ENCODE measurements around the gene ZIC2.

The ZIC2 gene

GRCh38 chr13:99973163-99973807 lies 8.3 kb upstream of the ZIC2 start:
- in situ Hi-C loops (cut with HindIII; ENCODE audit: low sequenced_read_pairs): no loop called here

GRCh38 chr13:99973808-99974185 lies 7.8 kb upstream of the ZIC2 start:
- in situ Hi-C loops (cut with HindIII; ENCODE audit: low sequenced_read_pairs): no loop called here

GRCh38 chr13:99974296-99974938 lies 7.2 kb upstream of the ZIC2 start:
- in situ Hi-C loops (cut with HindIII; ENCODE audit: low sequenced_read_pairs): no loop called here

- in situ Hi-C loops (cut with HindIII; ENCODE audit: low sequenced_read_pairs): no loop called here
Observed at GRCh38 chr13:99974939-99975561, 6.5 kb upstream of the ZIC2 start.

- in situ Hi-C loops (cut with HindIII; ENCODE audit: low sequenced_read_pairs): no loop called here
Observed at GRCh38 chr13:99975626-99976025, 6.0 kb upstream of the ZIC2 start.

- in situ Hi-C loops (cut with HindIII; ENCODE audit: low sequenced_read_pairs): no loop called here
Observed at GRCh38 chr13:99976575-99976974, 5.0 kb upstream of the ZIC2 start.

GRCh38 chr13:99977334-99977911 lies 4.2 kb upstream of the ZIC2 start:
- in situ Hi-C loops (cut with HindIII; ENCODE audit: low sequenced_read_pairs): no loop called here

GRCh38 chr13:99977912-99978798 lies 3.4 kb upstream of the ZIC2 start:
- in situ Hi-C loops (cut with HindIII; ENCODE audit: low sequenced_read_pairs): no loop called here

GRCh38 chr13:99978799-99979452 lies 2.7 kb upstream of the ZIC2 start:
- in situ Hi-C loops (cut with HindIII; ENCODE audit: low sequenced_read_pairs): no loop called here

- in situ Hi-C loops (cut with HindIII; ENCODE audit: low sequenced_read_pairs): no loop called here
Observed at GRCh38 chr13:99979453-99980200, 2.0 kb upstream of the ZIC2 start.

GRCh38 chr13:99980201-99980823 lies 1.3 kb upstream of the ZIC2 start:
- in situ Hi-C loops (cut with HindIII; ENCODE audit: low sequenced_read_pairs): no loop called here

GRCh38 chr13:99980824-99981734 lies 505 bp upstream of the ZIC2 start:
- in situ Hi-C loops (cut with HindIII; ENCODE audit: low sequenced_read_pairs): no loop called here

GRCh38 chr13:99982036-99982730 lies 599 bp downstream of the ZIC2 start:
- in situ Hi-C loops (cut with HindIII; ENCODE audit: low sequenced_read_pairs): no loop called here

GRCh38 chr13:99982731-99983498 lies 1.3 kb downstream of the ZIC2 start:
- in situ Hi-C loops (cut with HindIII; ENCODE audit: low sequenced_read_pairs): no loop called here

GRCh38 chr13:99983499-99984401 lies 2.2 kb downstream of the ZIC2 start:
- in situ Hi-C loops (cut with HindIII; ENCODE audit: low sequenced_read_pairs): no loop called here
